Stomach (tissue), 9 donors: ENCODE measurements around the gene TMEM141. TPM values are rescaled to one million over a fixed set of nuclear protein-coding genes. Genes with fewer than 3 reads are reported as not detected.
A peak's percentile ranks its signal among the peaks of the same experiment; 100 is the strongest.
"Not testable (repeated sequence)": the region's sequence is repeated elsewhere in the genome, so short reads cannot be mapped to it uniquely, and the experiment has no call there.

Experiments
- DNase-seq, 2 donors: peaks; one replicate each; pipeline versions ENCODE4 v3.0.0 to v3.0.0-alpha.2; 2013 to 2019
- H3K27ac ChIP-seq, 5 donors: fragments of 200-600 bp in 4 of 5; sonication (generic) in 4 of 5; one replicate each; pipeline ENCODE4 v1.5.1; 2013 to 2019; ENCODE audit warnings: mild to moderate bottlenecking in 1 of 5, moderate library complexity in 1 of 5
- H3K27me3 ChIP-seq, 3 donors: fragments of 200-600 bp; sonication (generic); one replicate each; pipeline ENCODE4 v1.5.1; 2017 to 2019; ENCODE audit warnings: mixed run types in 1 of 3
- H3K36me3 ChIP-seq, 4 donors: fragments of 200-600 bp; sonication (generic); 1 replicate in 3 of 4; 2 replicates in 1 of 4; pipeline ENCODE4 v1.5.1; 2016 to 2019
- H3K4me1 ChIP-seq, 4 donors: fragments of 200-600 bp; sonication (generic); one replicate each; pipeline ENCODE4 v1.5.1; 2016 to 2019
- H3K4me3 ChIP-seq, 4 donors: fragments of 200-600 bp; sonication (generic) in 3 of 4; one replicate each; pipeline ENCODE4 v1.5.1; 2016 to 2019; ENCODE audit warnings: mild to moderate bottlenecking in 1 of 4
- H3K9me3 ChIP-seq, 4 donors: fragments of 200-600 bp; sonication (generic); one replicate each; pipeline ENCODE4 v1.5.1; 2016 to 2019
- CTCF ChIP-seq, 7 experiments: fragments of 450-650 bp in 4 of 7; fragments of 200-600 bp in 3 of 7; sonication (generic) in 3 of 7; IDR thresholded peaks; one replicate each; pipeline ENCODE4 v1.5.1; 2016 to 2019; ENCODE audit warnings: antibody characterized with exemption in 7 of 7, control low read depth in 2 of 7, mild to moderate bottlenecking in 1 of 7
- EP300 ChIP-seq: sonication (generic); formaldehyde crosslinking; IDR thresholded peaks from one replicate; pipeline ENCODE4 v1.6.1; 2017; ENCODE audit warnings: antibody characterized with exemption
- POLR2A ChIP-seq, 4 donors: fragments of 450-650 bp; IDR thresholded peaks; one replicate each; pipeline ENCODE4 v1.6.1; 2016; ENCODE audit warnings: antibody characterized with exemption in 4 of 4, control low read depth in 2 of 4, mild to moderate bottlenecking in 1 of 4, moderate library complexity in 1 of 4
- POLR2AphosphoS5 ChIP-seq, 3 donors: sonication (generic); formaldehyde crosslinking; IDR thresholded peaks; one replicate each; pipeline ENCODE4 v1.6.1; 2016; ENCODE audit warnings: antibody characterized with exemption in 3 of 3
- WGBS, 5 donors: extraction: QIAGEN DNeasy Blood & Tissue Kit in 3 of 5; methylation state at CpG; one replicate each; pipeline versions ENCODE4 v1.1.5 to v1.1.7; 2013 to 2018; 5-methylcytosine and 5-hydroxymethylcytosine counted together
- intact Hi-C: fragments of 100-400 bp; cut with DNase I; formaldehyde crosslinking; loops from one replicate; pipeline ENCODE4 v1.15.1; 2023; ENCODE audit warnings: low total_unique reads
- polyA plus RNA-seq, 3 donors: library from polyadenylated mRNA; stranded (reverse); fragments of 200-250 nt; gene quantifications; one replicate each; pipeline ENCODE4 v1.2.3, GENCODE V29; 2013
- total RNA-seq, 5 donors: library from RNA; depleted of rRNA; stranded (reverse); fragments of >200 nt; gene quantifications; one replicate each; pipeline versions ENCODE4 v1.1.0 to v1.2.3, GENCODE V29; 2014 to 2016
- donor health status: healthy with polysubstance abuse.
- donor health status: Bipolar disorder and iron deficiency.
- donor health status: healthy.

TMEM141 gene
- total and polyA plus RNA-seq, 8 donors: 11.1 to 219 (median 103) TPM

- Histone ChIP-seq H3K9me3 (no peaks in the 10 kb centered on the region), H3K4me3 (no peak overlapping the region), H3K27me3 (no peaks in the 10 kb centered on the region), H3K36me3 (peaks cover 42 to 96% (median 92%) of the 10 kb centered on the region in 4 donors), H3K27ac (no peak overlapping the region), H3K4me1 (no peaks in the 10 kb centered on the region)
- 85 to 98% (median 92%) methylated on average over 8 to 9 of the region's 9 CpGs for WGBS, 5 donors
- DNase-seq: no peak
- TF ChIP-seq CTCF (IDR thresholded peaks at IDR 0.05): no peak
- TF ChIP-seq EP300: no peak
- TF ChIP-seq POLR2A (IDR thresholded peaks at IDR 0.05): no peak
- no peak for TF ChIP-seq POLR2AphosphoS5 (IDR thresholded peaks at IDR 0.05)
- intact Hi-C loops: no loop called here
Measured at GRCh38 chr9:136832581-136832980, 41.4 kb downstream of the TMEM141 start.

GRCh38 chr9:136833381-136834048, 42.4 kb downstream of the TMEM141 start:
- H3K4me3 ChIP-seq, H3K4me1 ChIP-seq, H3K27ac ChIP-seq, H3K9me3 ChIP-seq, intact Hi-C loops, H3K27me3 ChIP-seq: not testable (repeated sequence)
- H3K36me3 ChIP-seq: peaks cover 37 to 96% (median 92%) of the 10 kb centered on the region in 4 donors
- peak in 1 of 2 donors; percentile 1 for DNase-seq
- WGBS, 5 donors: 76 to 93% (median 88%) methylated on average over 7 to 16 of the region's 16 CpGs

- DNase-seq: peak in 1 of 2 donors; percentile 3
- Histone ChIP-seq H3K9me3 (no peaks in the 10 kb centered on the region), H3K36me3 (peaks cover 31 to 96% (median 92%) of the 10 kb centered on the region in 4 donors), H3K27me3 (no peaks in the 10 kb centered on the region), H3K4me3 (no peak overlapping the region), H3K27ac (no peak overlapping the region), H3K4me1 (peaks cover 0 to 6% (median 4%) of the 10 kb centered on the region in 4 donors)
- no peak for TF ChIP-seq POLR2A (IDR thresholded peaks at IDR 0.05)
- no peak for TF ChIP-seq CTCF (IDR thresholded peaks at IDR 0.05)
- WGBS, 5 donors: 91 to 94% (median 92%) methylated on average over 9 to 36 of the region's 36 CpGs
- intact Hi-C loops: no loop called here
Measured at GRCh38 chr9:136835162-136835931, 44.2 kb downstream of the TMEM141 start.

- H3K27me3 ChIP-seq: no peaks in the 10 kb centered on the region
- WGBS, 5 donors: 81 to 91% (median 87%) methylated on average over 10 to 21 of the region's 21 CpGs
- intact Hi-C loops: no loop called here
- H3K4me1 ChIP-seq: peaks cover 5 to 14% (median 12%) of the 10 kb centered on the region in 4 donors
- no peaks in the 10 kb centered on the region for H3K9me3 ChIP-seq
- H3K4me3 ChIP-seq: no peak overlapping the region
- no peak overlapping the region for H3K27ac ChIP-seq
- H3K36me3 ChIP-seq: peaks cover 27 to 92% (median 85%) of the 10 kb centered on the region in 4 donors
- no peak for TF ChIP-seq EP300
- no peak for TF ChIP-seq POLR2A (IDR thresholded peaks at IDR 0.05)
- TF ChIP-seq CTCF (IDR thresholded peaks at IDR 0.05): no peak
- TF ChIP-seq POLR2AphosphoS5 (IDR thresholded peaks at IDR 0.05): no peak
- peak in 1 of 2 donors; percentile 9 for DNase-seq
Measured at GRCh38 chr9:136835932-136836904, 45.1 kb downstream of the TMEM141 start.
